Nephron (organoid): ENCODE results near the gene EMX2.

Experiments used
- H3K27ac Mint-ChIP-seq, 3 experiments: 2 replicates each; pipeline ENCODE4 v1.8.0; 2020; ENCODE audit warnings: mixed read lengths in 3 of 3, mild to moderate bottlenecking in 2 of 3, moderate library complexity in 1 of 3
- H3K27me3 Mint-ChIP-seq: 2 replicates; pipeline ENCODE4 v1.8.0; 2021; ENCODE audit warnings: low read depth, mild to moderate bottlenecking, moderate library complexity, mixed read lengths
- H3K36me3 Mint-ChIP-seq: 2 replicates; pipeline ENCODE4 v1.8.0; 2020; ENCODE audit warnings: low read depth, mixed read lengths
- H3K4me1 Mint-ChIP-seq: 2 replicates; pipeline ENCODE4 v1.8.0; 2020; ENCODE audit warnings: mixed read lengths
- H3K4me3 Mint-ChIP-seq, 3 experiments: 2 replicates each; pipeline ENCODE4 v1.8.0; 2020; ENCODE audit warnings: mild to moderate bottlenecking in 3 of 3, mixed read lengths in 3 of 3, moderate library complexity in 2 of 3
- H3K9me3 Mint-ChIP-seq: 2 replicates; pipeline ENCODE4 v1.8.0; 2020; ENCODE audit warnings: mixed read lengths
- TF ChIP-seq, protein P1 (sequence below), 3 experiments: fragments of 200-600 bp; sonication (generic); IDR thresholded peaks; one replicate each; pipeline ENCODE4 v1.5.0; 2021; ENCODE audit warnings: antibody characterized with exemption in 3 of 3; ENCODE audit not compliant: unreplicated experiment in 3 of 3

Gene EMX2

DNA sequence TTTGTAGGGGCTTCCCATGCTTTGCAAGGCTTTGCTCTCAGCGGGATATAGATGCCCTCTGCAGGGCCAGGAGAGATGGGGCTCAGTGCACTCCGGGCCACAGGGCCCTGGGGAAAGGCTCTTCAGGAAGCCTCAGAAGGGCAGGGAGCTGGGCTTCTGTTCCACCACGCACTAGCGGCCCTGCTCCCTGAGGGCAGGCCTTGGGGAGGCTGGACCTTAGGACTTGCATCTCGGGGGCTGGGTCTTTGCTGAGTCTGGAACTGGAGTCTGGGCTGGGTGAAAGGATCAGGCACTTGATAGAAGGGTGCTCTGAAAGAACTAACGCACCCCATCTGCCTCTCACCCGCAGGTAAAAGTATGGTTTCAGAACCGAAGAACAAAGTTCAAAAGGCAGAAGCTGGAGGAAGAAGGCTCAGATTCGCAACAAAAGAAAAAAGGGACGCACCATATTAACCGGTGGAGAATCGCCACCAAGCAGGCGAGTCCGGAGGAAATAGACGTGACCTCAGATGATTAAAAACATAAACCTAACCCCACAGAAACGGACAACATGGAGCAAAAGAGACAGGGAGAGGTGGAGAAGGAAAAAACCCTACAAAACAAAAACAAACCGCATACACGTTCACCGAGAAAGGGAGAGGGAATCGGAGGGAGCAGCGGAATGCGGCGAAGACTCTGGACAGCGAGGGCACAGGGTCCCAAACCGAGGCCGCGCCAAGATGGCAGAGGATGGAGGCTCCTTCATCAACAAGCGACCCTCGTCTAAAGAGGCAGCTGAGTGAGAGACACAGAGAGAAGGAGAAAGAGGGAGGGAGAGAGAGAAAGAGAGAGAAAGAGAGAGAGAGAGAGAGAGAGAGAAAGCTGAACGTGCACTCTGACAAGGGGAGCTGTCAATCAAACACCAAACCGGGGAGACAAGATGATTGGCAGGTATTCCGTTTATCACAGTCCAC is 5.4 kb downstream of the EMX2 start:
- TF ChIP-seq, protein P1, sequence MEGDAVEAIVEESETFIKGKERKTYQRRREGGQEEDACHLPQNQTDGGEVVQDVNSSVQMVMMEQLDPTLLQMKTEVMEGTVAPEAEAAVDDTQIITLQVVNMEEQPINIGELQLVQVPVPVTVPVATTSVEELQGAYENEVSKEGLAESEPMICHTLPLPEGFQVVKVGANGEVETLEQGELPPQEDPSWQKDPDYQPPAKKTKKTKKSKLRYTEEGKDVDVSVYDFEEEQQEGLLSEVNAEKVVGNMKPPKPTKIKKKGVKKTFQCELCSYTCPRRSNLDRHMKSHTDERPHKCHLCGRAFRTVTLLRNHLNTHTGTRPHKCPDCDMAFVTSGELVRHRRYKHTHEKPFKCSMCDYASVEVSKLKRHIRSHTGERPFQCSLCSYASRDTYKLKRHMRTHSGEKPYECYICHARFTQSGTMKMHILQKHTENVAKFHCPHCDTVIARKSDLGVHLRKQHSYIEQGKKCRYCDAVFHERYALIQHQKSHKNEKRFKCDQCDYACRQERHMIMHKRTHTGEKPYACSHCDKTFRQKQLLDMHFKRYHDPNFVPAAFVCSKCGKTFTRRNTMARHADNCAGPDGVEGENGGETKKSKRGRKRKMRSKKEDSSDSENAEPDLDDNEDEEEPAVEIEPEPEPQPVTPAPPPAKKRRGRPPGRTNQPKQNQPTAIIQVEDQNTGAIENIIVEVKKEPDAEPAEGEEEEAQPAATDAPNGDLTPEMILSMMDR (IDR thresholded peaks at IDR 0.05; ENCODE audit: unreplicated experiment in 3 of 3) = no peak
- Mint-ChIP-seq H3K36me3 (peaks cover 52% of the 10 kb centered on the region), H3K27me3 (peaks cover 98% of the 10 kb centered on the region), H3K4me1 (peaks cover 59% of the 10 kb centered on the region), H3K27ac (peak overlapping the region; percentile 97 to 99 (median 99)), H3K9me3 (peaks cover 5% of the 10 kb centered on the region), H3K4me3 (peak overlapping the region; percentile 86 to 91 (median 88))

DNA sequence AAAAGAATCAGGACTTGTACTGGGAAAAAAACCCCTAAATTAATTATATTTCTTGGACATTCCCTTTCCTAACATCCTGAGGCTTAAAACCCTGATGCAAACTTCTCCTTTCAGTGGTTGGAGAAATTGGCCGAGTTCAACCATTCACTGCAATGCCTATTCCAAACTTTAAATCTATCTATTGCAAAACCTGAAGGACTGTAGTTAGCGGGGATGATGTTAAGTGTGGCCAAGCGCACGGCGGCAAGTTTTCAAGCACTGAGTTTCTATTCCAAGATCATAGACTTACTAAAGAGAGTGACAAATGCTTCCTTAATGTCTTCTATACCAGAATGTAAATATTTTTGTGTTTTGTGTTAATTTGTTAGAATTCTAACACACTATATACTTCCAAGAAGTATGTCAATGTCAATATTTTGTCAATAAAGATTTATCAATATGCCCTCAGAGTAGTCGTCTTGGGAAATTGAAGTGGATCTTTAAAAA is 6.6 kb downstream of the EMX2 start:
- peaks cover 98% of the 10 kb centered on the region for H3K27me3 Mint-ChIP-seq

GRCh38 chr10:117550076-117550475 is 7.5 kb downstream of the EMX2 start:
- Mint-ChIP-seq H3K36me3 (peaks cover 44% of the 10 kb centered on the region), H3K27ac (peak overlapping the region; percentile 97 to 99 (median 99)), H3K9me3 (peaks cover 5% of the 10 kb centered on the region), H3K4me3 (peak overlapping the region; percentile 70 to 91 (median 88)), H3K27me3 (peaks cover 98% of the 10 kb centered on the region), H3K4me1 (peaks cover 65% of the 10 kb centered on the region)
- TF ChIP-seq, protein P1 (IDR thresholded peaks at IDR 0.05; ENCODE audit: unreplicated experiment in 3 of 3) = no peak

More for the DNA sequence above, 6.6 kb downstream of the EMX2 start:
- Mint-ChIP-seq H3K27ac (peak overlapping the region; percentile 97 to 99 (median 99)), H3K4me1 (peaks cover 64% of the 10 kb centered on the region), H3K4me3 (peak overlapping the region; percentile 86 to 91 (median 88)), H3K36me3 (peaks cover 52% of the 10 kb centered on the region), H3K9me3 (peaks cover 5% of the 10 kb centered on the region)
- TF ChIP-seq, protein P1 (IDR thresholded peaks at IDR 0.05; ENCODE audit: unreplicated experiment in 3 of 3) = no peak

DNA sequence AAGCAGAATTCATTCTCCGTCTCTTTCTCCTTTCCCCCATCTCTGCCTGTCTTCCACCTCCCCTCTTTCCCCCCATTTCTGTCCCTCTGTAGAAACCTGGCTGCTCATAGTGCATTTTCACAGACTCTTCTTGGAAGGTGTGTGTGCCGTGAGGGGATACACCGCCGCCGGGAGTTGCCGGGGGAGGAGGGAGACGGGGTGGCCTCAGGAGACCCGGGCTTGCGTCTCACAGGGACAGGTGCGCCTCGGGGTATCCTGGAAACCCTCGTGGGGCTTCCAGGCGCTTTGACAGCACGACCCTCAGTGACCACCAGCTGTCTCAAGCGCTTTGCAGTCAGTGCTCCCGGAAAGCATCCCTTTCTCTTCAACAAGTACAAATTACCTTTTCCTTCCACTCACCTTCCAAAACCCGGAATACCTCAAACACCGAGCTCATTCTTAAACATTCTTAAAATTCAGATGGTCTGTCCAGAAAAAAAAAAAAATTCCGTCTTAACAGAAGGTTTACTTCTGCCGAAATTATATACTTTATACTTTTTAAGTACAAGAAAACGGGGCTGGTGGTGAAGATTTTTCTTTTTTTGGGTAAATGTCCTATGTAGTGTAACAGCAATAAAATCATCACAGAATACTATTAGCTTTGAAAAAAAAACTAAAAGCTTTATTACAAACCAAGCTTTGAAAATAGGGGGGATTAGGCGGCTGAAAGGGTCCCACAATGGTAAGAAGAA is 8.2 kb downstream of the EMX2 start:
- Mint-ChIP-seq H3K4me3 (peak overlapping the region; percentile 70 to 91 (median 88)), H3K27ac (peak overlapping the region; percentile 97 to 99 (median 99)), H3K27me3 (peaks cover 100% of the 10 kb centered on the region), H3K4me1 (peaks cover 66% of the 10 kb centered on the region), H3K36me3 (peaks cover 43% of the 10 kb centered on the region), H3K9me3 (peaks cover 5% of the 10 kb centered on the region)
- TF ChIP-seq, protein P1 (IDR thresholded peaks at IDR 0.05; ENCODE audit: unreplicated experiment in 3 of 3) = no peak

DNA sequence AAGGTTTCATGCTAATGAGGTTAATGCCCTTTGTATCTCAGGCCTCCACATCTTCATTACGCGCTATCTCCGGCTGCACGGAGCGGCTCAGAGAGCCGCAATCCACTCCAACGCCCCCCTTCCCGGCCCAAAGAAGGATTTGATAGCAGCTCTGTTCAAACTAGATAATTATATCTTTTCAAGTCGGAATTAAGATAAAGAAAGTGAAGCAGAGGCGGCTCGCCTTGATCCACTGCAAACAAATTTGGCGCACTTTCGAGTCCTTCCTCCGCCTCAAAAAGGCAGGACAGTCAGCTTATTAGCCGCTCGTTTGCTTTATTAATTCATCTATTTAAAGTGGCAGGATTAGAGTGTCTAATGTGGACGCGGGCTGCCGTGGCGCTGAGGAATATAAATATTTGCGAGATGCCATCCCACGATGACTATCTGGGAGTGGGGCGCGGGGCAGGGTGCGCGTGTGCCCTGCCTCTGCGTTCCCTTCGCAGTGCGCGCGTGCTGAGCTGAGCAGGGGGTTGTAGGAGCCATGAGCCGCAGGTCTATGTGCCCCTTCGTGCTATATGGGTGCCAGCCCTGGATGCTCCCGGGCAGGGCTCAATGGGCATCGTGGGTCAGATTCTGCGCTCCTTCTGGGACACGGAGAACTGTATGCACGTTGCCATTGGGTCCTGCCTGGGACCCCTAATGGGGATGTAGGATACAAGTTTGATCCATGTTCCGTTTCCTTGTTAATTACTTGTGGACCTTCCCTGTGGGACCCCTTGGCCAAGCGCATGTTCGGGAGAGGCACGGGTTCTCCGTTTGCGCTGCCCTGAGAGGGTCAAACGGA is 9.0 kb downstream of the EMX2 start:
- TF ChIP-seq, protein P1 (IDR thresholded peaks at IDR 0.05; ENCODE audit: unreplicated experiment in 3 of 3) = no peak
- Mint-ChIP-seq H3K4me1 (peaks cover 60% of the 10 kb centered on the region), H3K9me3 (peaks cover 5% of the 10 kb centered on the region)

More for the DNA sequence above, 9.0 kb downstream of the EMX2 start:
- Mint-ChIP-seq H3K27me3 (peaks cover 100% of the 10 kb centered on the region), H3K27ac (peak overlapping the region; percentile 97 to 99 (median 99)), H3K36me3 (peaks cover 38% of the 10 kb centered on the region), H3K4me3 (peak overlapping the region; percentile 70 to 91 (median 88))
